ENCODE results near the gene BTRC. TPM values are rescaled to one million over a fixed set of nuclear protein-coding genes. Genes with fewer than 3 reads are reported as not detected.
"Not testable (repeated sequence)": the region's sequence is repeated elsewhere in the genome, so short reads cannot be mapped to it uniquely, and the experiment has no call there.

Gene BTRC
- polyA plus RNA-seq, 3 donors, result 2.8 to 4.3 (median 3.1) TPM

DNA sequence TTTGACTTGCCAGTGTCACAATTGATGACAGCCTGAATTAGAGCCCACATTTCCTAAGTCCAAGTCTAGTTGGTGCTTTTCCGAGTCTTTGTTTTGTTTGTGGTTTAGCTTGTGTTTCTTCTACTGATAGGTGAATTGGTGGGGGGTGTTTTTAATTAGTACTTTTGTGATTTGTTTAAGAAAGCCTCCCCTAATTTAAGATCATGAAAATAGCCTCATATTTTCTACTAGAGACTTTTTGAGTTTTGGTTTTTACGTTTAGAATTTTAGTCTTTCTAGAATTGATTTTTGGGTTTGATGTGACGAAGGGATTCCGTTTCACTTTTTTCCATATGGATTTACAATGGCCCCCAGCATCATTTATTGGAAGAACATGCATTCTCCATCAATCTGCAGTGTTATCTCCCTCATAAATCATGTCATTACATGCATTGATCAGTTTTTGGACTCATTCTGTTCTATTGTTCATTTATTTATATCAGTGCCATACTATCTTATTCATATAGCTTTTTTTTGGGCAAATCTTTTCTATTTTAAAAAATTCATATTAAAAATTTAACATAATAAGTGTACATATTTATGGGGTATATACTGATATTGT lies 32.8 kb downstream of the BTRC start:
- H3K4me3 Mint-ChIP-seq, result no peak overlapping the region
- intact Hi-C loops (cut with micrococcal nuclease), result no loop called here
- peaks cover 0 to 1% (median 0%) of the 10 kb centered on the region in 7 donors for H3K9me3 Mint-ChIP-seq
- Histone ChIP-seq H3K27me3 (ENCODE audit: control insufficient read depth in 2 of 2, insufficient read depth in 2 of 2, low read length in 2 of 2) (no peaks in the 10 kb centered on the region), H3K4me1 (ENCODE audit: control insufficient read depth in 1 of 2, insufficient read depth in 2 of 2, low read length in 2 of 2) (no peaks in the 10 kb centered on the region), H2AFZ (ENCODE audit: insufficient read depth, low read depth, low read length, poor library complexity, severe bottlenecking) (no peak overlapping the region), H3K36me3 (replicated peaks in 1 of 2; ENCODE audit: control insufficient read depth in 1 of 2, insufficient read depth in 2 of 2, low read length in 2 of 2) (no peaks in the 10 kb centered on the region), H3K27ac (ENCODE audit: low read depth in 1 of 2, low read length in 2 of 2) (no peak overlapping the region), H3K79me2 (ENCODE audit: insufficient read depth, low read length) (peaks cover under 1% of the 10 kb centered on the region), H4K20me1 (ENCODE audit: insufficient read depth, low read length) (peaks cover 9% of the 10 kb centered on the region), H3K4me2 (replicated peaks; ENCODE audit: extremely low read depth, low read length, poor library complexity, severe bottlenecking) (no peak overlapping the region), H3K9ac (ENCODE audit: insufficient read depth, low read length, poor library complexity, severe bottlenecking) (no peak overlapping the region), H3K9me3 (replicated peaks in 1 of 2; ENCODE audit: control insufficient read depth in 1 of 2, insufficient read depth in 1 of 2, low read length in 2 of 2) (no peaks in the 10 kb centered on the region), H3K4me3 (replicated peaks in 1 of 3; ENCODE audit: low read depth in 2 of 3, low read length in 3 of 3) (no peak overlapping the region)
- H3K36me3 Mint-ChIP-seq, result peaks cover 2 to 4% of the 10 kb centered on the region in 2 donors
- TF ChIP-seq, protein P1, sequence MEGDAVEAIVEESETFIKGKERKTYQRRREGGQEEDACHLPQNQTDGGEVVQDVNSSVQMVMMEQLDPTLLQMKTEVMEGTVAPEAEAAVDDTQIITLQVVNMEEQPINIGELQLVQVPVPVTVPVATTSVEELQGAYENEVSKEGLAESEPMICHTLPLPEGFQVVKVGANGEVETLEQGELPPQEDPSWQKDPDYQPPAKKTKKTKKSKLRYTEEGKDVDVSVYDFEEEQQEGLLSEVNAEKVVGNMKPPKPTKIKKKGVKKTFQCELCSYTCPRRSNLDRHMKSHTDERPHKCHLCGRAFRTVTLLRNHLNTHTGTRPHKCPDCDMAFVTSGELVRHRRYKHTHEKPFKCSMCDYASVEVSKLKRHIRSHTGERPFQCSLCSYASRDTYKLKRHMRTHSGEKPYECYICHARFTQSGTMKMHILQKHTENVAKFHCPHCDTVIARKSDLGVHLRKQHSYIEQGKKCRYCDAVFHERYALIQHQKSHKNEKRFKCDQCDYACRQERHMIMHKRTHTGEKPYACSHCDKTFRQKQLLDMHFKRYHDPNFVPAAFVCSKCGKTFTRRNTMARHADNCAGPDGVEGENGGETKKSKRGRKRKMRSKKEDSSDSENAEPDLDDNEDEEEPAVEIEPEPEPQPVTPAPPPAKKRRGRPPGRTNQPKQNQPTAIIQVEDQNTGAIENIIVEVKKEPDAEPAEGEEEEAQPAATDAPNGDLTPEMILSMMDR (IDR thresholded peaks at IDR 0.05), result no peak
- H3K27ac Mint-ChIP-seq, result no peak overlapping the region
- no peaks in the 10 kb centered on the region for H3K27me3 Mint-ChIP-seq (ENCODE audit: low read depth in 3 of 3)
- no peak for DNase-seq
- peaks cover 3% of the 10 kb centered on the region for H3K4me1 Mint-ChIP-seq
- WGBS (ENCODE audit: insufficient coverage), result no CpG with 5 or more reads among the region's 4 CpGs

DNA sequence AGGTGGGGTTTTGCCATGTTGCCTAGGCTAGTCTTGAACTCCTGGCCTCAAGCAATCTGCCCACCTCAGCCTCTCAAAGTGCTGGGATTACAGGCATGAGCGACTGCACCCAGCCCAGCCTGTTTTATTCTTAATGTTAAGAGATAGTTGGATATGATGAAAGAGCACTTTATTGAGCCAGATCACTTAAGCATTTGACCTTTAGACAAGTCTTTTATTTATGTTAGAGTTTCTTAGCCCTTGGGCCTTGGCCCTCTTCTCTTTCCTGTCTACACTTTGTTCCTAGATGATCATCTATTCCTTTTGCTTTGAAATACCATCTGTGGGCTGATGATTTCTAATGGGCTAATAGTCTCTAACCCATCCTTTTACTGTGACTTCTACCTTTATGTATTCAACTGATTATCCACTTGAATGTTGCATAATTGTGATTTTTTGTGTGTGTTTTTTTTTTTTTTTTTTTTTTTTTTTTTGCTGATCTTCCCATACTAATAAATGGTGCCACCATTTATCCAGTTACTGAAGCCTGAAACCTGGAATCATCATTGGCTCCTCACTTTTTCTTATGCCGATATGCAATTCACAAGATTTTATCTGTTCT lies 34.8 kb downstream of the BTRC start:
- no CpG with 5 or more reads among the region's 2 CpGs for WGBS (ENCODE audit: insufficient coverage)
- H3K27ac ChIP-seq (ENCODE audit: low read depth in 1 of 2, low read length in 2 of 2), result no peak overlapping the region
- H3K9me3 ChIP-seq (replicated peaks in 1 of 2; ENCODE audit: control insufficient read depth in 1 of 2, insufficient read depth in 1 of 2, low read length in 2 of 2), result no peaks in the 10 kb centered on the region
- no peak overlapping the region for H2AFZ ChIP-seq (ENCODE audit: insufficient read depth, low read depth, low read length, poor library complexity, severe bottlenecking)
- H3K36me3 Mint-ChIP-seq, result peaks cover 2 to 6% of the 10 kb centered on the region in 2 donors
- TF ChIP-seq, protein P1 (IDR thresholded peaks at IDR 0.05), result no peak
- H3K4me3 ChIP-seq (replicated peaks in 1 of 3; ENCODE audit: low read depth in 2 of 3, low read length in 3 of 3), result no peak overlapping the region
- peaks cover 3% of the 10 kb centered on the region for H3K4me1 Mint-ChIP-seq
- peaks cover 3% of the 10 kb centered on the region for H3K79me2 ChIP-seq (ENCODE audit: insufficient read depth, low read length)
- no peaks in the 10 kb centered on the region for H3K4me1 ChIP-seq (ENCODE audit: control insufficient read depth in 1 of 2, insufficient read depth in 2 of 2, low read length in 2 of 2)
- no peaks in the 10 kb centered on the region for H3K9me3 Mint-ChIP-seq
- no peak overlapping the region for H3K27ac Mint-ChIP-seq
- no peak overlapping the region for H3K9ac ChIP-seq (ENCODE audit: insufficient read depth, low read length, poor library complexity, severe bottlenecking)
- no peak overlapping the region for H3K4me3 Mint-ChIP-seq
- H3K27me3 Mint-ChIP-seq (ENCODE audit: low read depth in 3 of 3), result no peaks in the 10 kb centered on the region
- intact Hi-C loops (cut with micrococcal nuclease), result no loop called here
- no peak for DNase-seq
- peaks cover 9% of the 10 kb centered on the region for H4K20me1 ChIP-seq (ENCODE audit: insufficient read depth, low read length)
- no peaks in the 10 kb centered on the region for H3K36me3 ChIP-seq (replicated peaks in 1 of 2; ENCODE audit: control insufficient read depth in 1 of 2, insufficient read depth in 2 of 2, low read length in 2 of 2)
- no peak overlapping the region for H3K4me2 ChIP-seq (replicated peaks; ENCODE audit: extremely low read depth, low read length, poor library complexity, severe bottlenecking)
- no peaks in the 10 kb centered on the region for H3K27me3 ChIP-seq (ENCODE audit: control insufficient read depth in 2 of 2, insufficient read depth in 2 of 2, low read length in 2 of 2)

DNA sequence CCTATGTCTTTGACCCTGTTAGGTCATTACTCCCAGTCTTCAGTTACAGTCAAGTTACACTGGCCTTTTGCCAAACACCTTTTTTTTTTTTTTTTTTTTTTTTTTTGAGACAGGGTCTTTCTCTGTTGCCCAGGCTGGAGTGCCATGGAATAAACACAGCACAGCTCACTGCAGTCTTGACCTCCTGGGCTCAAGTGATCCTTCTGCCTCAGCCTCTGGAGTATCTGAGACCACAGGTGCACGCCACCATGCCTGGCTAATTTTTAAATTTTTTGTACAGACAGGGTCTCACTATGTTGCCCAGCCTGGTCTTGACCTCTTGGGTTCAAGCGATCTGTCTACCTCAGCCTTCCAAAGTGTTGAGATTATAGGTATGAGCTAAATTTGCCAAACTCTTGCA lies 35.6 kb downstream of the BTRC start:
- H3K4me1 Mint-ChIP-seq; H3K9me3 ChIP-seq (replicated peaks in 1 of 2; ENCODE audit: control insufficient read depth in 1 of 2, insufficient read depth in 1 of 2, low read length in 2 of 2); H3K4me1 ChIP-seq (ENCODE audit: control insufficient read depth in 1 of 2, insufficient read depth in 2 of 2, low read length in 2 of 2); H3K4me3 ChIP-seq (replicated peaks in 1 of 3; ENCODE audit: low read depth in 2 of 3, low read length in 3 of 3); H3K4me2 ChIP-seq (replicated peaks; ENCODE audit: extremely low read depth, low read length, poor library complexity, severe bottlenecking); H2AFZ ChIP-seq (ENCODE audit: insufficient read depth, low read depth, low read length, poor library complexity, severe bottlenecking); H3K27ac ChIP-seq (ENCODE audit: low read depth in 1 of 2, low read length in 2 of 2); H3K27me3 Mint-ChIP-seq (ENCODE audit: low read depth in 3 of 3); H3K9me3 Mint-ChIP-seq; H3K9ac ChIP-seq (ENCODE audit: insufficient read depth, low read length, poor library complexity, severe bottlenecking); H3K36me3 ChIP-seq (replicated peaks in 1 of 2; ENCODE audit: control insufficient read depth in 1 of 2, insufficient read depth in 2 of 2, low read length in 2 of 2); DNase-seq; H4K20me1 ChIP-seq (ENCODE audit: insufficient read depth, low read length); H3K4me3 Mint-ChIP-seq; H3K79me2 ChIP-seq (ENCODE audit: insufficient read depth, low read length); H3K36me3 Mint-ChIP-seq; intact Hi-C loops (cut with micrococcal nuclease); H3K27me3 ChIP-seq (ENCODE audit: control insufficient read depth in 2 of 2, insufficient read depth in 2 of 2, low read length in 2 of 2): not testable (repeated sequence)
- WGBS (ENCODE audit: insufficient coverage), result no CpG with 5 or more reads among the region's 2 CpGs
- peak overlapping the region in 1 of 7 donors; percentile 28 for H3K27ac Mint-ChIP-seq
